T-helper 2 cell treated with Interferon-gamma antibody and Interleukin-4, amounts not matched to agents 5 μg/mL and 100 μg/mL, for 36 hours (primary cell): ENCODE measurements around the gene KRTAP19-4.
"Not testable (repeated sequence)": the region's sequence is repeated elsewhere in the genome, so short reads cannot be mapped to it uniquely, and the experiment has no call there.

Experiments used
- DNase-seq: peaks from one replicate; pipeline ENCODE4 v3.0.0; 2021; ENCODE audit warnings: low spot score
- H3K27ac Mint-ChIP-seq: one replicate; pipeline ENCODE4 v1.8.0; 2021; ENCODE audit warnings: mild to moderate bottlenecking, mixed read lengths
- H3K27me3 Mint-ChIP-seq: one replicate; pipeline ENCODE4 v1.8.0; 2021; ENCODE audit warnings: low read depth, mixed read lengths
- H3K36me3 Mint-ChIP-seq: one replicate; pipeline ENCODE4 v1.8.0; 2021; ENCODE audit warnings: low read depth, mixed read lengths
- H3K4me1 Mint-ChIP-seq: one replicate; pipeline ENCODE4 v1.8.0; 2021; ENCODE audit warnings: low read depth, mixed read lengths
- H3K4me3 Mint-ChIP-seq: one replicate; pipeline ENCODE4 v1.8.0; 2022; ENCODE audit warnings: mild to moderate bottlenecking, moderate library complexity, mixed read lengths
- H3K9me3 Mint-ChIP-seq: one replicate; pipeline ENCODE4 v1.8.0; 2021; ENCODE audit warnings: mixed read lengths

The KRTAP19-4 gene, protein sequence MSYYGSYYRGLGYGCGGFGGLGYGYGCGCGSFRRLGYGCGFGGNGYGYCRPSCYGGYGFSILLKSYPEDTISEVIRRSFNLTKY

DNA sequence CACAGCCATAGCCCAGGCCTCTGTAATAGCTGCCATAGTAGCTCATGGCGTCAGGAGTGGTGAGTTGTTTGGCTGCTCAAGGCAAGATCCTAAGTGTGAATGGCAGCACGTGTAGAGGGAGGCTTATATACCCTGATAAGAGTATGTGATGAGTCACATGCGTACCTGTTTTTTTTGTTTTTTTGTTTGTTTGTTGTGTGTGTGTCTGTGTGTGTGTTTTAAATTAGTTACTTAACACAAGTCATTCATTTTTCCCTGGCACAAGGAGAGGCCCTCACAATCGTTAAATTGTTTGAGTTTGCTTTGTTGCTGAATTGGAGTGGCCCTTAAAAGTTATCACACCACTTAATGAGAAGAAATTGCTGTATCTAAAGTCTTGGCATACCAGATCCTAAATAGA is at the start of gene KRTAP19-4:
Gene KRTAP19-4 (minus strand): TSS at position 101 of the 400 bp plus-strand sequence. CDS start 55 bp downstream, at position 46.
- Mint-ChIP-seq H3K9me3 (no peaks in the 10 kb centered on the region), H3K27ac (no peak within 1 kb of the TSS), H3K4me3 (no peak within 1 kb of the TSS), H3K36me3 (no peaks in the 10 kb centered on the region), H3K27me3 (no peaks in the 10 kb centered on the region), H3K4me1 (no peaks in the 10 kb centered on the region)
- no peak for DNase-seq

- H3K9me3 Mint-ChIP-seq: no peaks in the 10 kb centered on the region
- H3K4me3 Mint-ChIP-seq: no peak within 1 kb of the TSS
- no peak within 1 kb of the TSS for H3K27ac Mint-ChIP-seq
- DNase-seq: no peak
- peaks cover 3% of the 10 kb centered on the region for H3K27me3 Mint-ChIP-seq
- H3K4me1 Mint-ChIP-seq: no peaks in the 10 kb centered on the region
- no peaks in the 10 kb centered on the region for H3K36me3 Mint-ChIP-seq
Measured at GRCh38 chr21:30541764-30542163, 44.8 kb upstream of the KRTAP19-4 start, which contains the start of gene KRTAP19-6. Gene KRTAP19-6, minus strand, starts transcription at chr21:30541864. Its CDS starts 31 bp downstream, at chr21:30541833.

- peaks cover 6% of the 10 kb centered on the region for H3K9me3 Mint-ChIP-seq
- H3K36me3 Mint-ChIP-seq: no peaks in the 10 kb centered on the region
- H3K27ac Mint-ChIP-seq: no peak overlapping the region
- no peak for DNase-seq
- H3K4me1 Mint-ChIP-seq: no peaks in the 10 kb centered on the region
- H3K4me3 Mint-ChIP-seq: no peak overlapping the region
- peaks cover 4% of the 10 kb centered on the region for H3K27me3 Mint-ChIP-seq
Measured at GRCh38 chr21:30518876-30519275, 21.9 kb upstream of the KRTAP19-4 start.

DNA sequence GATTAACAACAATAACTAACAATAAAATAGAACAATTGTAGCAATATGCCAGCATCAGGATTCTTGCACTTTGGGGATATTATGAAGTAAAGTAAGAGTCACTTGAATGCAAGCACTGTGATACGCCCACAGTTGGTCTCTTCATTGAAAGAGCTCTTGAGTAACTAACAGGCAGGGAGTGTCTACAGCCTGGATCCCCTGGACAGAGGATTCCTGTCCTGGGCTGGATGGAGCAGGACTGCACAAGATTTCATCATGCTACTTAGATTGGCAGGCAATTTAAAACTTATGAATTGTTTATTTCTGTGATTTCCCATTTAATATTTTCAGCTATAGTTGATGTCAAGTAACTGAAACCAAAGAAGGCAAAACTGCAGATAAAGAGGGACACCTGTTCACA is 18.7 kb upstream of the KRTAP19-4 start:
- H3K4me1 Mint-ChIP-seq: no peaks in the 10 kb centered on the region
- no peaks in the 10 kb centered on the region for H3K36me3 Mint-ChIP-seq
- H3K4me3 Mint-ChIP-seq: no peak overlapping the region
- peaks cover 4% of the 10 kb centered on the region for H3K27me3 Mint-ChIP-seq
- no peak for DNase-seq
- no peaks in the 10 kb centered on the region for H3K9me3 Mint-ChIP-seq
- no peak overlapping the region for H3K27ac Mint-ChIP-seq

DNA sequence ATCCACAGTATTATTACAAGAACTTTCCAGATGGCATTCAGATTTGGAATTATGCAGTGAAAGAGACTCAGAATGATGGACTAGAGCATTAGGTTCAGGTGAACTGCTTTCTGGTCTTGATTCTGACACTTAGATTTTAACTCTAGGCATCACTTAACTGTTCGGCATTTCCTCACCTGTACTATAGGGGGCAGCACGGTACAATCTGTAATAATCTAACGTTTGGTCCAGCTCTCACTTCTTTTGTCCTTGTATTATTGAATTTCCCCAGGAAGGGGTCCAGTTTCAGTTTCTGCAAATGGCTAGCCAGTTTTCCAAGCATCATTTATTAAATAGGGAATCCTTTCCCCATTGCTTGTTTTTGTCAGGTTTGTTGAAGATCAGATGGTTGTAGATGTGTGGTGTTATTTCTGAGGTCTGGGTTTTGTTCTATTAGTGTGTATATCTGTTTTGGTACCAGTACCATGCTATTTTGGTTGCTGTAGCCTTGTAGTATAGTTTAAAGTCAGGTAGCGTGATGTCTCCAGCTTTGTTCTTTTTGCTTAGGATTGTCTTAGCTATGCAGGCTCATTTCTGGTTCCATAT is 8.7 kb upstream of the KRTAP19-4 start:
- not testable (repeated sequence) for H3K36me3 Mint-ChIP-seq, H3K4me3 Mint-ChIP-seq, H3K27ac Mint-ChIP-seq, H3K9me3 Mint-ChIP-seq, H3K4me1 Mint-ChIP-seq, DNase-seq
- H3K27me3 Mint-ChIP-seq: peaks cover 13% of the 10 kb centered on the region

DNA sequence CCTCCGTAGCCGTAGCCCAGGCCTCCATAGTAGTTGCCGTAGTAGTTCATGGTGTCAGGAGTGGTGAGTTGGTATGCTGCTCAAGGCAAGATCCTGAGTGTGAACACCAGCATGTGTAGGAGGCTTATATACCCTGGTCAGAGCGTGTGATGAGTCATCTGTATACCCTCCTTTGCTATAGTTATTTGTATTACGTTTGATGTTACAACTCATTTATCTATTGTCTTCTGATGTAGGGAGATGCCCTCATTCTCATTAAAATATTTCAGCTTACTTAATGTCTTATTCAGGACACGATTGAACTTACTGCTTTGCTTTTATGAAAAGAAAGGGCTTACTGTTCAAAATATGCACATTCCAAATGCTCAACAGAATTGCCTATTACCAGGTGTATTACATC is 5.1 kb upstream of the KRTAP19-4 start, which contains the start of gene KRTAP19-5:
Gene KRTAP19-5 (minus strand): TSS at position 101 of the 400 bp plus-strand sequence. CDS start 51 bp downstream, at position 50.
- no peak for DNase-seq
- no peak within 1 kb of the TSS for H3K27ac Mint-ChIP-seq
- H3K9me3 Mint-ChIP-seq: no peaks in the 10 kb centered on the region
- H3K4me3 Mint-ChIP-seq: no peak within 1 kb of the TSS
- peaks cover 7% of the 10 kb centered on the region for H3K27me3 Mint-ChIP-seq
- no peaks in the 10 kb centered on the region for H3K36me3 Mint-ChIP-seq
- H3K4me1 Mint-ChIP-seq: peaks cover 3% of the 10 kb centered on the region

- no peak for DNase-seq
- no peak within 1 kb of the TSS for H3K4me3 Mint-ChIP-seq
- no peaks in the 10 kb centered on the region for H3K27me3 Mint-ChIP-seq
- H3K27ac Mint-ChIP-seq: no peak within 1 kb of the TSS
- no peaks in the 10 kb centered on the region for H3K36me3 Mint-ChIP-seq
- peaks cover 6% of the 10 kb centered on the region for H3K9me3 Mint-ChIP-seq
- no peaks in the 10 kb centered on the region for H3K4me1 Mint-ChIP-seq
Measured at GRCh38 chr21:30491963-30492428, 5.0 kb downstream of the KRTAP19-4 start, which contains the start of gene KRTAP19-3. Gene KRTAP19-3, minus strand, starts transcription at chr21:30492013. Its CDS starts 56 bp downstream, at chr21:30491957.

DNA sequence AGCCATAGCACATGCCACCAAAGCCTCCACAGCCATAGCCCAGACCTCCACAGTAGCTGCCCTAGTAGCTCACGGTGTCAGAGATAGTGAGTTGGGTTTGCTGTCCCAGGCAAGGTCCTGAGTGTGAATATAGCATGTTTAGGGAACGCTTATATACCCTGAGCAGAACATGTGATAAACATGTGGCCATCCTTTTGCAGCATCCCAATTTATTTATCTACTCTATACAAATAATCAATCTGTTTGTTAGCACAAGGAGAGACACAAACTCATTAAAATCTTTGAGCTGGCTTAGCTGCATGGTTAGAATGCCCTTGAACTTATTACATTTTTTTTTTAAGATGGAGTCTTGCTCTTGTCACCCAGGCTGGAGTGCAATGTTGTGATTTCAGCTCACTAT is 9.6 kb downstream of the KRTAP19-4 start, which contains the start of gene KRTAP19-2:
Gene KRTAP19-2 (minus strand): TSS at position 101 of the 400 bp plus-strand sequence. CDS start 88 bp downstream, at position 13.
- H3K36me3 Mint-ChIP-seq: no peaks in the 10 kb centered on the region

GRCh38 chr21:30486180-30486579 is 10.8 kb downstream of the KRTAP19-4 start:
- Mint-ChIP-seq H3K4me3 (no peak overlapping the region), H3K27me3 (no peaks in the 10 kb centered on the region), H3K27ac (no peak overlapping the region), H3K36me3 (no peaks in the 10 kb centered on the region), H3K4me1 (no peaks in the 10 kb centered on the region), H3K9me3 (peaks cover 22% of the 10 kb centered on the region)
- no peak for DNase-seq

More for the DNA sequence above, 9.6 kb downstream of the KRTAP19-4 start, which contains the start of gene KRTAP19-2:
- Mint-ChIP-seq H3K4me3 (no peak within 1 kb of the TSS), H3K27me3 (no peaks in the 10 kb centered on the region), H3K27ac (no peak within 1 kb of the TSS), H3K4me1 (no peaks in the 10 kb centered on the region), H3K9me3 (peaks cover 22% of the 10 kb centered on the region)
- no peak for DNase-seq

GRCh38 chr21:30482130-30482529 is 14.8 kb downstream of the KRTAP19-4 start:
- DNase-seq: no peak
- Mint-ChIP-seq H3K4me1 (no peaks in the 10 kb centered on the region), H3K9me3 (peaks cover 17% of the 10 kb centered on the region), H3K36me3 (no peaks in the 10 kb centered on the region), H3K27me3 (no peaks in the 10 kb centered on the region), H3K27ac (no peak overlapping the region), H3K4me3 (no peak overlapping the region)

- no peak for DNase-seq
- Mint-ChIP-seq H3K27me3 (no peaks in the 10 kb centered on the region), H3K9me3 (peaks cover 3% of the 10 kb centered on the region), H3K4me1 (no peaks in the 10 kb centered on the region), H3K27ac (no peak within 1 kb of the TSS), H3K4me3 (no peak within 1 kb of the TSS), H3K36me3 (no peaks in the 10 kb centered on the region)
Measured at GRCh38 chr21:30480145-30480544, 16.8 kb downstream of the KRTAP19-4 start, which contains the start of gene KRTAP19-1. Gene KRTAP19-1, minus strand, starts transcription at chr21:30480367. Its CDS starts 50 bp downstream, at chr21:30480317.

DNA sequence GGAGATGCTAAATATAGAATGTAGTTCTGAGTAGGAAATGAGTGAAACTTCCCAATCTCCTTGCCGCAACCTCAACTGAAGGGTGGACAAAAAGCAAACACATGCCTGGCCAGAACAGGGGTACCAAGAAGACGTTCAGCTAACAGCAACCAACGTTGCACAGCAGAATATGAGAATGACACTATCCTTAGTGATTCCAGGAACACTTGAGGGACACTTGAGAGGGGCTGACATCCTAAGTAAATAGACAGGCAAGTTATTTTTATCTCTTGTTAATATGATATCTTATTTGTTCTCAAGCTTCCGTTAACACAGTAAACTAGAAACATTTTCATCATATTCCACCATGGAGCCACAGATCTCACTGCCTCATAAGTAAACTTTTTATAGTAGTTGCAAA is 17.7 kb downstream of the KRTAP19-4 start:
- Mint-ChIP-seq H3K9me3 (no peaks in the 10 kb centered on the region), H3K27ac (no peak overlapping the region), H3K27me3 (no peaks in the 10 kb centered on the region), H3K36me3 (no peaks in the 10 kb centered on the region), H3K4me1 (no peaks in the 10 kb centered on the region), H3K4me3 (no peak overlapping the region)
- DNase-seq: no peak

DNA sequence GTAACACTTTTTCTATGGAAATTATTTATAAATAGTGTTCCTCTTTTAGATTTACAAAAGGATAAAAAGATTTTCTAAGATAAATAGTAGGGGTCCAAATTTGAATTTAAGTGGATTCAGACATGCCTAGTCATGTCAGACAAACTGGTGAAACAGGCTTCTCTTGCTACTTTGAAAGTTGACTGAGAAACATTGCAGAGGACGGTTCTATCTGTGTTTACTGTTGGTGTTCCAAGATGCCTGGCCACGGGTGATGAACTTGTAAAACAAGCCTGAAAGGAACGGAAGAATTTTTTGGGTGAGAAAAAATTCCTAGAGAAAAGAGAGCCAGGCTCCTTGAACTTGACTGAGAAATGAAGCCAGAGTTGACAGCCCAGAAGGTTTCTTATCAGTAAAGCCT is 19.0 kb downstream of the KRTAP19-4 start:
- Mint-ChIP-seq H3K4me1 (no peaks in the 10 kb centered on the region), H3K36me3 (no peaks in the 10 kb centered on the region), H3K9me3 (no peaks in the 10 kb centered on the region), H3K27me3 (no peaks in the 10 kb centered on the region), H3K4me3 (no peak overlapping the region), H3K27ac (no peak overlapping the region)
- DNase-seq: no peak

GRCh38 chr21:30468900-30469714 is 27.9 kb downstream of the KRTAP19-4 start:
- Mint-ChIP-seq H3K9me3 (no peaks in the 10 kb centered on the region), H3K36me3 (no peaks in the 10 kb centered on the region), H3K4me3 (no peak overlapping the region), H3K4me1 (no peaks in the 10 kb centered on the region), H3K27ac (no peak overlapping the region), H3K27me3 (peaks cover 3% of the 10 kb centered on the region)
- DNase-seq: no peak
